HG02943 (cell line): ENCODE results near the gene THSD8.
A peak's percentile ranks its signal among the peaks of the same experiment; 100 is the strongest.

Source experiments
- ATAC-seq: cut with Tn5 transposase; IDR thresholded peaks from one replicate; pipeline ENCODE4 v1.9.1; 2021; ENCODE audit warnings: mild to moderate bottlenecking, low read depth, moderate library complexity; ENCODE audit not compliant: unreplicated experiment

THSD8 gene

DNA sequence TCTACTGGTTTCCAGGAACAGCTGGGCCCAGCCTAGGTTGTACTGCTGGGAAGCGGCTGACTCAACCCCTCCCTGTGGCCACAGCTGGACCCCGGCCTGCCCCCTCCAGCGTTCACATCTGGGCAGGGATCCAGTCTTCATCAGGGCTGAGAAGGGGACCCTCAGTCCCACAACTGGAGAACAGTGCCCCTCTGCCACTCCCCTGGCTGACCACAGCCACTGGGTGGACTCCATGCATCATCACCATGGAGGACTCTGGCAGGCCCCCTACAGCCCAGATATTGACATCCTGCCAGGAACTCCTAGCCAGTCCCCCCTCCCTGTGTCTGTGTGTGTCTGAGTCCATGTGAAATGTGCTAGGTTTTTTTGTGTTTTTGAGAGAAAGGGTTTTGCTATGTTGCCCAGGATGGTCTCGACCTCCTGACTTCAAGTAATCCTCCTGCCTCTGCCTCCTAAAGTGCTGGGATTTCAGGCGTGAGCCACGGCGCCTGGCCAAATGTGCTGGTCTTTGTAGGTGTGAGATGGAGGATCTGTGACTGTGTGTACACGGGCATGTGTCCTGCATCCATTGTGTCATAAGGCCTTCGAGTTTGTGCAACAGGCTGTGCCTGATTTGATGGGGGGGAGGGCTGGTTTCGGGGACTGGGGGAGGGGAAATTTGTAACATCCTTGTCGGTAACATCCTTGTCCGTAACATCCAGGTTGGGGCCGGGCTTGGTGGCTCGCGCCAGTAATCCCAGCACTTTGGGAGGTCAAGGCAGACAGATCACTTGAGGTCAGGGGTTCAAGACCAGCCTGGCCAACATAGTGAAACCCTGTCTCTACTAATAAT lies 22.5 kb upstream of the THSD8 start:
- no peak for ATAC-seq

DNA sequence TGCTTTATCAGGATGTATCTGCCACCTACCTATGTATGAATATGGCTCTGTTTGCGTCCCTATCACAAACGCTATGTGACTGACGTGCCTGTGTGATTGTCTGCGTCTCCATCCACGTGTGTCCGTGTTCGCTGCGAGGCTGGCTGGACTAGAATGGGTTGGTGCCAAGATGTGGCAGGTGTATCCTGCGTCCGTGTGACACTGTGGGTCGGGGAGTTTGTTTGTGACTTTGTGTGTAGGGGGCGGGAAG lies 19.8 kb upstream of the THSD8 start:
- no peak for ATAC-seq

DNA sequence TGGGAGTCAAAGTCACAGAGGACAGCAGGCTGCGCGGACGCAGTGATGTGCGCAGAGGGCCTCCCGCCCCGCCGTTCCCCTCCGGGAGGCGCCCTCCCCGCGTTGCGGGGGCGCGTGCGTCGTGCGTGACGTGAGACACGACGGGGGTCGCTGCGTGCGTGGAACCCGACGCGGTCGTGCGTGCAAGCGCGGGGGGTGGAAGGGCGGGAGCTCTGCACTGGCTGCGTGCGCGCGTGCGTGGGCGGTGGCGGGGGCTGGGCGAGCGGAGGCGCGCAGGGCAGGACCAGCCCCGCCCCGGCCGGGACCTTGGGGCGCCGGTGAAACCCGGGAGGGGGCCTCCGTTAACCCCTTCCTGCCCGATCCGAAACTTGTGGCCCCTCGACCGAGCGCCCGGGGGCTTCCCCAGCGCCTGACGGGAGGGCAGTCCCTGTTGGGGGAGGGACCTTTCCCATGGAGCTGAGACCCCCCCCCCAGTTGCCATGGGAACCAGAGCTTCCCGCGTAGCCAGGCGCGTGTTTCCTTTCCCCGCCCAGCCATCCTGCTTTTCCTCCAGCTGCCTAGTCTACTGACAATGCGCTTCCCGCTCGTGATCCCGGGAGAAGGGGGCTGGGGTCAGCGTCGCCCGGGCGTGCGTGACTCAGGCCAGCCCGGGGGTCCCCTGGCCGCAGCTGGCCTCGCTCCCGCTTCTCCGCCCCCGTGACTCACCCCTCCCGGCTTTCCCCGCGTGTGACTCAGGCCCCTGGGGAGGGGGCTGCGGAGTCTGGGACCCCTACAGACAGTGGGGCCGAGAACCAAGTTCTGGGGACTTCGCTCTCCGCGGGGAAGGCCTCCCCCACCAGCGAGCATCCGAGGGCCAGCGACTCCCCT lies 19.2 kb upstream of the THSD8 start:
- ATAC-seq: no peak

DNA sequence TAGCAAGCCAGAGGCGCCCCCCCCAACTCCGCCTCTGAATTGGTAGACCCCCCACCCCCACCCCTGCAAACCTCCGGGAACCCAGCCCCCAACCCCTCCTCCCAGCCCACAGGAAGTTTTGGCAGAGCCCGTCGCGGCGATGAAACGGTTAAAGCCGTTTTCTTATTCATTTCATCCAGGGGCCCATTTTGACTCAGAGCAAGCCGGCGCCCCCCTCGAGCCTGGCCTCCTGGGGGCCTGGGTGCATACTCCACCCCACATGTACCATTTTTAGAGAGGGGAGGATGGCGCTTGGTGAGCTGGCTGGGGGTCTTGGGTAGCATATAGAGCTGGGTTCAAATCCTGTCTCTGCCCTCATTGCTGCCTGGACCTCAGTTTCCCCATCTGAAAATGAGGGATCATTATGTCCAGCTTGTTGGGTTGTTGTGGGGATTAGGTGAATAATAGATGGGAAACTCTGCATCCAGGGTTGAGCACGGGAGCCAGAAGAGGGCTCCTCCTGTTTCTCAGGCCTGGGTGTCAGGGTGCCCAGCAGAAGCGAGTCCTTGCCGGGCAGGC lies 18.5 kb upstream of the THSD8 start:
- no peak for ATAC-seq

DNA sequence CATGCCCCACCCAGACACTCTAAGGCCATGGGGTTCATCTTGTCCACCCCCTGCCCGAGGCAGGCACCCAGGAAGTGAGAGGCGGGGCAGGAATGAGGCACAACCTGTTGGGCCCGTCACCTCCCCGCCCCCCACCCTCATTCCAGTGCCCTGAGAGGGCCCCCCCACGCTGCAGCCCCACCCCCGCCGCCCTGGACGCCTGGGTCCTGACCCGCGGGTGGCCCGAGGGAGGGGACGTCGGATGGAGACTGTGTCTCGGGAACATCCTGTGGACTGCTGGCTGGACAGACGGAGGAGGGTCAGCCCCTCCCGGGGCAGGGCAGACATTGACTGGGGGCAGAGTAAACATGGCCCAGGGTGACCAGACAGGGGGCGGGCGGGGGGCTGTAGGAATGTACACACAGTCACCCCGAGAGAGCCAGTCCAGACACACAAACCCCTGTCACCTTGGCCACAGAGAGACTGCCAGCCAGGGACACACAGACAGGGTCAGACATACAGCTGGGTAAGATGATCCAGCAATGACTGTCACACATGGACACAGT lies 17.9 kb upstream of the THSD8 start:
- ATAC-seq: no peak

DNA sequence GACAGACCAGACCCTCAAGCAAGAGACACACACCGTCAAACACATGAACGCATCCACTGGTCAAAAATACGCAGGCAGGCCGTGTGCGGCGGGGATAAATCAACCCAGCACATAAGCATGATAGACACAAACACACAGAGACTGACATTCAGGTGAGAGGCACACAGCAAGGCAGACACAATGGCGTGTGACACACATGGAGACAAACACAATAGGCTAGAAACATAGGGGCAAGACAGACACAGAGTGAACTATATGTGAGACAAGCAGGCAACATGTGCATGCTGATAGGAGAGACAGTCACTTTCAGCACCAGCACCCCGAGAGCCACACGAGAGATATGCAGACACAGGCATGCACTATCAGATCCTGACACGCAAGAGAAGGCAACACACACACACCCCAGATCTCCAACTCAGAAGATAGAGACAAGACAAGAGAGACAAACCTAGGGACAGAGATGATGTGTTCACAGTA lies 17.4 kb upstream of the THSD8 start:
- ATAC-seq: no peak

DNA sequence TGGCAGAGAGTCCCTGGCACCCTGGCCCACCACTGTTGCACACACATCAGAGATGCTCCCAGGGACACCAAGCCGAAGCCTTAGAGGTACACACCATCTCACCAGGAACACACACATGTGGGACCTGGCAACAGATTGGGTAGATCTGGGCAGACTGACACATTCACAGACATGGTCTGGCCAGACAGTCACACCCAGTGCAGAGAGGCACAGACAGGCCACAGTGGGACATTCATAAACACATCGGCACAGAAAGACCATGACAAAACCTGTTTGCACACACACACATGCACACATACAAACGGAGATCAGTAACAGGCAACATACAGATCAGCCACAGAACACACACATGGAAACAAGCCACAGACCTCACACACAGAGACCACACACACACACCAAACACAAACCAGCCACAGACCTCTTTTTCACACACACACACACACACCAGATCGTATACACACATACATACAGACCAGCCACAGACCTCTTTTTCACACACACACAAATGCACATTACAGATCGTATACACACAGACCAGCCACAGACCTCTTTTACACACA lies 16.9 kb upstream of the THSD8 start:
- no peak for ATAC-seq

DNA sequence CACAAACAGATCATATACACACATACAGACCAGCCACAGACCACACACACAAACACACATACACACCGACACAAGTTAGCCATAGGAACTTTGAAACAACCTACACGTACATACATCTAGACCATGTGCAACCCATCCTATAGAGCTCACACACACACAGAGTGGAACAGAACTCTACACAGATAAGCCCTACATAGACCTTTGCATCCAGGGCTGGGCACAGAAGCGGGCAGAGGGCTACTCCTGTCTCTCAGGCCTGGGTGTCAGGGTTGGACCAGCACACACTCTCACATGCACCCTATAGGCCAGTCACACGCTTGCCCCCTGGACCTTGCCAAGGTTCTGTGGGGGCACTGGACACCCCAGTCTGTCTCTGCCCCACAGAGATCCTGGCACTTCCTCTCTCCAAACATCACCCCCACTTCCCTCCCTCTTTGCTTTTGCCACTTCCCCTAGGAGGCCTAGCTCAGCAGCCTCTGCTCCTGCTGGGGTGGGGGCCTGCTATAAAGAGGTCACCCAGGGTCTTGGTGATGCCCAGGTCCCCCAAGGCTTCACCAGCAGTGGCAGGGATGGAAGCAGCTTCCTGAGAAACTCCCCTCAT lies 16.3 kb upstream of the THSD8 start:
- ATAC-seq: no peak

DNA sequence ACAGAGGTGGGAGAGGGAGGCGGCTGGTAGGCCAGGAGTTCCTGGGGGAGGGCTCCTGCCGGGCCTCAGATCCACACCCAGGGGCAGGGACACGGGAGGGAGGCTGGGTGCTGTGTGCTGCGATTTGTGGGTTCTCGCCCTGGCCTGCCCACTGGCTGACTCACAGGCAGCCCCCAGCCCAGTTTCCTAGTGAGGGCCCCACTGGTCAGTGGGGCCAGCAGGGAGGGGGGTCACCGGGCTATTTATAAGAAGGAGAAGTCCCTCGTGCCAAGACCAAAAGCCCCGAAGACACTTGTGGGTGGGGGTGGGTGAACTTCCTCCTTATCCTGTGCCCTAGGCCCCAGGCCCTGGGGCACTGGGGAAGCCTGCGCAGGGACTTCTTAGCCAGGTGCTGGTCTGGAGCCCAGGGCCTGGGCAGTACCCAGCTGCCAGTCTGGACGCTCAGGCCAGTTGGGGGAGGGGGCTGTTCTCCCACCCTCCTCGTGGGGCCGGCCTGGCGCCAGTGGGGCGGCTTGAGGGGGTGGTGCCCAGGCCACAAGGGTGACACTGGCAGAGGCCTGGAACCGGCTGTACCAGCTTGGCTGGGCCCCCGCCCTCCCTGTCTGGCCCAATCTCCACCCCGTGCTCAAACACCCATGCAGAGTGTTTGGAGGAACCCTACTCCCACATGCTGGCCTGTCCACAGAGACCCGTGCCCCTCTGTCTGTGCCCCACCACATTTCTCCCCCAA lies 15.6 kb upstream of the THSD8 start:
- no peak for ATAC-seq

DNA sequence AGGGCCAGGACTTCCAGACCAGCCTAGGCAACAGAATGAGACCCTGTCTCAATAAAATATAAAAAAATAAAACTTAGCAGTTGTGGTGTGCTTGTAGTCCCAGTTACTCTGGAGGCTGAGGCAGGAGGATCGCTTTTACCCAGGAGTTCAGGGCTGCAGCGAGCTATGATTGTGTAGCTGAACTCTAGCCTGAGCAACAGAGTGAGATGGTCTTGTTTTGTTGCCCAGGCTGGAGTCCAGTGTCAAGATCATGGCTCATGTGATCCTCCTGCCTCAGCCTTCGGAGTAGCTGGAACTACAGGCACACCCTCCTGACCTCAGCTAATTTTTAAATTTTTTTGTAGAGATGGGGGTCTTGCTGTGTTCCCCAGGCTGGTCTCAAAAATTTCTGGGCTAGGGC lies 14.9 kb upstream of the THSD8 start:
- ATAC-seq: no peak

DNA sequence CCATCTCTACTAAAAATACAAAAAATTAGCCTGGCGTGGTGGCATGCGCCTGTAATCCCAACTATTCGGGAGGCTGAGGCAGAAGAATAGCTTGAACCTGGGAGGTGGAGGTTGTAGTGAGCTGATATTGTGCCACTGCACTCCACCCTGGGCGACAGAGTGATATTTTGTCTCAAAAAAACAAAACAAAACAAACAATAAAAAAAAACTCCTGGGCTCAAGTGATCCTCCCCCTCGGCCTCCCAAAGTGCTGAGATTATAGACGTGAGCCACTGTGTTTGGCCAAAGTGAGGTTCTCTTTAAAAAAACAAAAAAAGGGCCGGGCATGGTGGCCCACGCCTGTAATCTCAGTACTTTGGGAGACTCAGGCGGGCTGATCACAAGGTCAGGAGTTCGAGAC lies 14.4 kb upstream of the THSD8 start:
- ATAC-seq: no peak

DNA sequence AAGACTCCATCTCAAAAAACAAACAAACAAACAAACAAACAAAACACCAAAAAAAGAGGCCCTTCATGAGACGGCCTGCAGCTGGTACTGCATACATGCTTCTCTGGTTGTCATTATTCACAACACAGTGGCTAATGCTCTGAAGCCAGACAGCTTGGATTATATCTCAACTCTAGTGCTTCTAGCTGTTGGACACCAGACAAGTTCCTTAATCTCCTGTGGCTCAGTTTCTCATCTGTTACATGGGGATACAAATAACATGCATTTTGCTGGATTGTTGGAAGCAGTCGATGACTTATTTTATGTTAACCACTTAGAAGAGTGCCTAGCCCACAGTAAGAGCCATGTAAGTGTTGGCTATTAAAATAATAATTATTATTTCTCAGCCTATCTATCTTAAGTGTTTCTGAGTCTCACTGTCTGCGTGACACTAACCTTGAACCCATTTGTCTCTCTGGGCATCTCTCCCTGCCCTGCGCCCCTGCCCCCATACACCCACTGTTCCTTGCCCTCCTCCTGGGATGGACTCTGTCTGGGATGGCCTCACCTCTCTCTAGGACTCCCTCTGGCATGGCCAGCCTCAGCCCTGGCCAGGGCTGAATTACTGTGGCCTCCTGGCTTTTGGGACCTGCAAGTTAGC lies 13.7 kb upstream of the THSD8 start:
- no peak for ATAC-seq

DNA sequence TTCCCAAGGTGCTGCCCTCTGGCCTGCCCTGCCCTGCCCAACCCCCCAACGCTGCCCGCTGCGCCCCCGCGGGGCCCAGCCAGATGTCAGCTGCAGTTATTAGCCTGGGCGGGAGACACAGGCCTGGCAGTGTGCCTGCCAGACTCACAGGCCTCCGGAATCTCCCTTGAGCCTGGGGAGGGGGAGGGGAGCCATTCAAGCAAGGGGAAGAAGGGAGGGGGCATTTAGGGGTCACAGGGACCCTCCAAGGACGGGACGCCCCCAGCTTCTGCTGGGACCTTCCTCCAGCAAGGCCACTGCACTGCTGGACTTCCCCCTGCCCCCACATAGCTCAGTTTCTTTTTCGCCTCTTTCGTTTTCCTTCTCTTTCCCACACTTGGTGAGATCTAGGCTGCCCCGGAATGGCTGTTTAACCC lies 13.2 kb upstream of the THSD8 start:
- ATAC-seq: no peak

DNA sequence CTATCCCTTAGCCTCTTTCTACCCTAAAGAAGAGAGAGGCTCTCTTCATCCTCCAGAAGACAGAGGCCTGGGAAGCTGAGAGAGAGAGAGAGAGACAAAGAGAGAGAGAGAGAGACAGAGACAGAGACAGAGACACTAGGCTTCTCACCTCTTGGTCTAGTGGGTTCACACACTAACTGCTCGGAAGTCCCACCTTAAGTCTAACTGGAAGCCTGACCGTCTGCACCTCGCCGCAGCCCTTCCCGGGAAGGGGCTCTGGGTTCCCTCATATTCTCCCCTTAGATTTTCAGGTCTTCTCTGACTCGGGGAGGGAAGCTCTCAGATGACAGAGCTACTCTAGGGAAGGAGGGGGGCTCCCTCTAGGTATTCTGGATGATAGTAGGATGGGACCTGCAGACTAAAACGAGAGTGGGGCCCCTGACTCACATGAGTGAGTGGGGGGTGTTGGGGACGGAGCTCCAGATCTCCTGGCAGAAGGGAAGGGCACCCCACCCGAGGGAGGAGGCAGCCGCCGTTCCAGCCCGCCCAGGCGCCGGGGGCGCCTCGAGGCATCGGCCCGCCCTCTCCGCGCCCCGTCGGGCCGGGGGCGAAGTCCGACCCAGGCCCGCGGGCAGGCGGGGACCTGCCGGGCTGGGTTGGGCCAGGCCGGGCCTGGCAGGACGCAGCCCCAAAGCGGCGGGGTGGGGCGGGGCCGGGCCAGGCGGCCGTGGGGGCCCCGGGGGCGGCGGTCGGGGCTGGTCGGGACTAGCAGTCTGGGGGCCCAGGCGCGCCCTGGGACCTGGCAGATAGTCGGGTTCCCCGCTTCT lies 12.6 kb upstream of the THSD8 start:
- ATAC-seq: peak; percentile 0

DNA sequence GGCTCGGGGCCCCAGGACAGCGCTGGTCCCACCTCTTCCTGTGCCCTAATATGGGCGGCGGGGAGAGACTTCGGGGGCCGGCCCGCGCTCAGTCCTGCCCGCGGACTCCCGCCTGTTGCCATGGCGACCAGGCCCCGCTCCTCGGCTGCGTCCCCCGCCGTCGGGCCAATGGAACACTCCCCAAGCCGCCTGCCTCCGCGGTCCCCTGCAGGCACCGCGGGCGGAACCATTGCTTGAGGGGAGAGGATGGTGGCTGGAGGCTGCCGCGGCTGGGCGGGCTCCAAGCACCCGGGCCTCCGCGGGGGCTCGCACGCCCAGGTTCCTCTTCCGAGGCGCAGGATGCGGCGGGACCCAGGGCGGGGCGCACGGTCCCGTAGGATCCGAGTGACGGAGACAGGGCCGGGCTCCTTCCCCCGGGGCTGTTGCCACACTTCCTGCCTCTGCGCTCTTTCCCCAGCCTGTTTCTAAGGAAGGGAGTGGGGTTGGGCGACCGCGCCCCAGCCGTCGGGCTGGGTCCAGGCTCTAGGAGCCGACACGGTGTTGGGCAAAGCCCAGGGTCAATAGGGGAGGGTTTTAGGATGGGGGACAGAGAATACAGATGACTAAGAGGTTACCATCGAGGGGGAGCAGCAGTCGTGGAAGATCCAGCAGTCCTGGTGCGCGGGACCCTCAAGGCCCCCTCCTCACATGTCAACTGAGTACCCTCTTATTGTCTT lies 11.8 kb upstream of the THSD8 start:
- ATAC-seq: peak; percentile 32

DNA sequence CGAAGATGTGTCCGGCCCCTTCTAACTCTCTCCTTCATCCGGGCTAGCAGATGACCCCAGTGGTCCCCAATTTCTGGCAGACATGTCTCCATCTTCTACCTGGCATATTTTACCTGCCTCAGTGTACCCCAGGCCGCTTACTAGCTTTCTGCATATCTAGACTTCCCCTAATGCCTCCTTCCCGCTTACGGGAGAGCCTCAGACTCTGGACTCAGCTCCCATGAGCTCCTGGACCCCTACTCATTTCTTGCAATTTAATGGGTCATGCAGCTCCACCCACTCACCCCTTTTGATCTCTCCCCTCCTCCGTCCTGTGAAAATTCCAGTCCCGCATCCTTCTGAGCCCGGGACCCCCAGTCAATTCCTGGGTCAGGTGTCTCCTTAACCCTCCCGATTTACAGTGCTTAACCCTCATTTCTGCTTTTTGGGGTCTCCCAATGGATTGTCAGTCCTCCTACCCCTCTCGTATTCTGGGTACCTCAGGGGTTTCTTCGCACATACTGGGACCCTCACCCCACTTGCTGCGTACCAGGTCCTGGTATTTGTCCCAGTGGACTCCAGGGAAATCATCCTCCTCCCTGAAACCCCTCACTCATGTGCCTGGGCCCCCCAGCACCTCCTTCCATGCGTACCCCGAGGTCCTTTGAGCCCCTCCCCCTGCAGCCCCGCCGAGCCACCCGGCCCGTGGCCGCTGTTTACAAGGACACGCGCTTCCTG lies 11.1 kb upstream of the THSD8 start:
- no peak for ATAC-seq

DNA sequence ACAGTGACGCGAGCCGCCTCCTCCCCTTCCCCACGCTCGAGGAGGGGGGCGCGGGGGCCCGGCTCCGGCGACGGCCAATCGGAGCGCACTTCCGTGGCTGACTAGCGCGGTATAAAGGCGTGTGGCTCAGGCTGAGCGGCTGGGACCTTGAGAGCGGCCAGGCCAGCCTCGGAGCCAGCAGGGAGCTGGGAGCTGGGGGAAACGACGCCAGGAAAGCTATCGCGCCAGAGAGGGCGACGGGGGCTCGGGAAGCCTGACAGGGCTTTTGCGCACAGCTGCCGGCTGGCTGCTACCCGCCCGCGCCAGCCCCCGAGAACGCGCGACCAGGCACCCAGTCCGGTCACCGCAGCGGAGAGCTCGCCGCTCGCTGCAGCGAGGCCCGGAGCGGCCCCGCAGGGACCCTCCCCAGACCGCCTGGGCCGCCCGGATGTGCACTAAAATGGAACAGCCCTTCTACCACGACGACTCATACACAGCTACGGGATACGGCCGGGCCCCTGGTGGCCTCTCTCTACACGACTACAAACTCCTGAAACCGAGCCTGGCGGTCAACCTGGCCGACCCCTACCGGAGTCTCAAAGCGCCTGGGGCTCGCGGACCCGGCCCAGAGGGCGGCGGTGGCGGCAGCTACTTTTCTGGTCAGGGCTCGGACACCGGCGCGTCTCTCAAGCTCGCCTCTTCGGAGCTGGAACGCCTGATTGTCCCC lies 10.4 kb upstream of the THSD8 start, which contains the start of gene JUNB:
TSS of gene JUNB (plus strand) at position 142 of the 706 bp plus-strand sequence. CDS start at position 428, 286 bp downstream.
- no peak for ATAC-seq
